Measurements from ENCODE around the gene PPEF1. TPM values are rescaled to one million over a fixed set of nuclear protein-coding genes. Genes with fewer than 3 reads are reported as not detected.

PPEF1 gene
- total RNA-seq, 1 experiment from 2014 or later = 0.52 TPM

DNA sequence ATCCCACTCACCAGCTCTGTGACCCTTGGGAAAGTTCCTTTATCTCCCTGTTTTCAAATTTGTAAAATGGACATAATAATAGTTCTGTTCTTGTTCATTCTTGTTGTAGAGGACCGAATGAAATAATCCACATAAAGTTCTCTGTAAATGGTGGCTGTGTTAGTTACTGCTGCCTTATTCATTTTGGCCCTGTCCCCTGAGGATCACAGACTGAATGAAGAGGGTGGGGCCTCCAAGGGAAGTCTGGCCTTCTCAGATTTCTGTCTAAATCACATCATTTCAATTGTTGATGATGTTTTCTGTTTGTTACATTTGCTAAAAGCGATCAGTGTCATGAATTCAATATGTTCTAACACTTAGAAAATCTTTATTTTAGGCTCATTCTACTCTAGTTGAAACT is 117.9 kb downstream of the PPEF1 start:
- H2BK15ac ChIP-seq (ENCODE audit: low read depth, low read length) = no peak overlapping the region
- no CpG with 5 or more reads among the region's 2 CpGs for WGBS (ENCODE audit: extremely low coverage, insufficient read length, low lambda C conversion rate)

More for the DNA sequence above, 117.9 kb downstream of the PPEF1 start:
- Histone ChIP-seq H3K27ac (ENCODE audit: insufficient read length, low read depth, low read length) (no peak overlapping the region), H3K79me2 (ENCODE audit: insufficient read depth, low read length) (no peaks in the 10 kb centered on the region), H4K5ac (ENCODE audit: insufficient read length, low read depth, low read length) (no peak overlapping the region), H3K79me1 (ENCODE audit: insufficient read depth, low read depth, low read length, poor library complexity, severe bottlenecking) (no peaks in the 10 kb centered on the region), H3K18ac (ENCODE audit: insufficient read length, low read depth, low read length) (no peak overlapping the region), H3K23ac (ENCODE audit: insufficient read length, low read depth, low read length) (no peak overlapping the region), H3K9ac (ENCODE audit: extremely low read depth, insufficient read length, low read length) (no peak overlapping the region), H3K14ac (ENCODE audit: insufficient read depth, low read length) (no peak overlapping the region), H3T11ph (ENCODE audit: low read length) (no peak overlapping the region), H2BK12ac (ENCODE audit: insufficient read length, low read depth, low read length) (no peak overlapping the region), H3K4me2 (ENCODE audit: insufficient read depth, insufficient read length, low read length) (no peak overlapping the region), H2AFZ (ENCODE audit: low read length) (no peak overlapping the region), H2BK5ac (ENCODE audit: insufficient read length, low read length) (no peak overlapping the region), H2BK120ac (ENCODE audit: low read depth, low read length, poor library complexity, severe bottlenecking) (no peak overlapping the region), H2AK5ac (ENCODE audit: insufficient read length, low read length) (no peak overlapping the region), H3K56ac (ENCODE audit: insufficient read length, low read depth, low read length) (no peak overlapping the region), H3K4ac (ENCODE audit: low read depth, low read length) (no peak overlapping the region), H4K91ac (ENCODE audit: insufficient read length, low read depth, low read length) (no peak overlapping the region), H3K23me2 (ENCODE audit: insufficient read length, low read depth, low read length, poor library complexity, severe bottlenecking) (no peaks in the 10 kb centered on the region), H4K20me1 (ENCODE audit: control insufficient read depth, insufficient read depth, insufficient read length) (no peaks in the 10 kb centered on the region), H3K9me3 (ENCODE audit: control insufficient read depth, low read depth, low read length) (peaks cover 9% of the 10 kb centered on the region), H3K27me3 (ENCODE audit: insufficient read depth, low read length) (no peaks in the 10 kb centered on the region), H2BK20ac (ENCODE audit: low read depth, low read length, poor library complexity, severe bottlenecking) (no peak overlapping the region), H3K4me1 (ENCODE audit: insufficient read depth, low read length) (no peaks in the 10 kb centered on the region), H4K8ac (replicated peaks; ENCODE audit: insufficient read length, low read depth, low read length) (no peak overlapping the region)
- Mint-ChIP-seq H3K9me3 (peaks cover 63 to 69% of the 10 kb centered on the region in 2 experiments), H3K27ac (no peak overlapping the region), H3K27me3 (ENCODE audit: low read depth) (no peaks in the 10 kb centered on the region; the same call in 1 of the 2 replicates), H3K4me3 (no peak overlapping the region), H3K4me1 (no peaks in the 10 kb centered on the region), H3K36me3 (ENCODE audit: insufficient read depth in 1 of 3, low read depth in 3 of 3) (peaks cover 4 to 12% (median 5%) of the 10 kb centered on the region in 3 experiments; a peak in 4 of 7 replicates)
- DNase-seq = no peak
- TF ChIP-seq, protein P1, sequence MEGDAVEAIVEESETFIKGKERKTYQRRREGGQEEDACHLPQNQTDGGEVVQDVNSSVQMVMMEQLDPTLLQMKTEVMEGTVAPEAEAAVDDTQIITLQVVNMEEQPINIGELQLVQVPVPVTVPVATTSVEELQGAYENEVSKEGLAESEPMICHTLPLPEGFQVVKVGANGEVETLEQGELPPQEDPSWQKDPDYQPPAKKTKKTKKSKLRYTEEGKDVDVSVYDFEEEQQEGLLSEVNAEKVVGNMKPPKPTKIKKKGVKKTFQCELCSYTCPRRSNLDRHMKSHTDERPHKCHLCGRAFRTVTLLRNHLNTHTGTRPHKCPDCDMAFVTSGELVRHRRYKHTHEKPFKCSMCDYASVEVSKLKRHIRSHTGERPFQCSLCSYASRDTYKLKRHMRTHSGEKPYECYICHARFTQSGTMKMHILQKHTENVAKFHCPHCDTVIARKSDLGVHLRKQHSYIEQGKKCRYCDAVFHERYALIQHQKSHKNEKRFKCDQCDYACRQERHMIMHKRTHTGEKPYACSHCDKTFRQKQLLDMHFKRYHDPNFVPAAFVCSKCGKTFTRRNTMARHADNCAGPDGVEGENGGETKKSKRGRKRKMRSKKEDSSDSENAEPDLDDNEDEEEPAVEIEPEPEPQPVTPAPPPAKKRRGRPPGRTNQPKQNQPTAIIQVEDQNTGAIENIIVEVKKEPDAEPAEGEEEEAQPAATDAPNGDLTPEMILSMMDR (conservative IDR thresholded peaks at IDR 0.05) = no peak

Measured in H9 (cell line).